ENCODE measurements around the gene PSKH1.

PSKH1 gene

GRCh38 chr16:67892899-67893742, at the start of gene PSKH1:
Gene PSKH1, plus strand, starts transcription at chr16:67893254. Its CDS starts 15,496 bp downstream, at chr16:67908750.
- Mint-ChIP-seq H3K27ac (peak within 1 kb of the TSS; percentile 93), H3K36me3 (peaks cover 3% of the 10 kb centered on the region), H3K4me1 (ENCODE audit: low read depth) (peaks cover 39% of the 10 kb centered on the region), H3K9me3 (ENCODE audit: low read depth) (no peaks in the 10 kb centered on the region), H3K27me3 (no peaks in the 10 kb centered on the region), H3K4me3 (peak within 1 kb of the TSS; percentile 97)

DNA sequence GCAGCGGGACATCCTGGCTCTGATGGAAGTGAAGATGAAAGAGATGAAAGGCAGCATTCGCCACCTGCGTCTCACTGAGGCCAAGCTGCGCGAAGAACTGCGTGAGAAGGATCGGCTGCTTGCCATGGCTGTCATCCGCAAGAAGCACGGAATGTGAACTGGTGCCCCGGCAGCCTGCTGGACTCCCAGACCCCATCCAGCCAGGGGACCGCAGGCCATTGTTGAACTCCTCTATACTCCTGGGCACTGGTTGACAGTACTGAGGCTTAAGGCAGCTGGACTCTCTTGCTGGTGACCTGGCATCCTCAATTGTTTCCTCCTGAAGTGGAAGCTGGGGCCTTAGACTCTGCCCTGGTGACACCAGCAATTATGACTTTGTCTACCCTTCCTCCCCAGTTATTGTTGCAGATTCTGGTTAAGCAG, 49.7 kb upstream of the PSKH1 start:
- peaks cover 46% of the 10 kb centered on the region for H3K4me1 Mint-ChIP-seq (ENCODE audit: low read depth)
- H3K27ac Mint-ChIP-seq = peak overlapping the region; percentile 92
- H3K4me3 Mint-ChIP-seq = peak overlapping the region; percentile 91
- H3K9me3 Mint-ChIP-seq (ENCODE audit: low read depth) = no peaks in the 10 kb centered on the region
- H3K36me3 Mint-ChIP-seq = no peaks in the 10 kb centered on the region
- no peaks in the 10 kb centered on the region for H3K27me3 Mint-ChIP-seq

DNA sequence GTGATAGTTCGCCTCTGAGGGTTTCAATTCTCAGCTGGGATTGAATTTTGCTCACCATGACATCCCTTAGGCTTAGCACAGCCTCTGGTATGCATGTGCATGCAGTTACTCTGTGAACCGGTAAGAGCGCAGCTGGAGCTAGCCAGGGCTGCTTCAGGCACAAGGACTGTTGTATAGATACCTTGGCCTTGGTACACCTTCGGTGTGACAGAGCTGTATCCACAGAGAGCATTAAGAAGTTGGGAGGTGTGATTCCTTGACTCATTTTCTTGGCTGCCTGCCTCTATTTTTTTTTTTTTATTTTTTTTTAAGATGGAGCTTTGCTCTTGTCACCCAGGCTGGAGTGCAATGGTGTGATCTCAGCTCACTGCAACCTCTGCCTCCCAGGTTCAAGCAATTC, 48.6 kb upstream of the PSKH1 start:
- H3K4me3 Mint-ChIP-seq = peak overlapping the region; percentile 93
- no peaks in the 10 kb centered on the region for H3K27me3 Mint-ChIP-seq
- peak overlapping the region; percentile 92 for H3K27ac Mint-ChIP-seq
- no peaks in the 10 kb centered on the region for H3K9me3 Mint-ChIP-seq (ENCODE audit: low read depth)
- H3K4me1 Mint-ChIP-seq (ENCODE audit: low read depth) = peaks cover 50% of the 10 kb centered on the region
- H3K36me3 Mint-ChIP-seq = no peaks in the 10 kb centered on the region

GRCh38 chr16:67845291-67846062, 47.6 kb upstream of the PSKH1 start:
- peaks cover 51% of the 10 kb centered on the region for H3K4me1 Mint-ChIP-seq (ENCODE audit: low read depth)
- H3K9me3 Mint-ChIP-seq (ENCODE audit: low read depth) = no peaks in the 10 kb centered on the region
- H3K27ac Mint-ChIP-seq = peak overlapping the region; percentile 89
- H3K4me3 Mint-ChIP-seq = peak overlapping the region; percentile 93
- no peaks in the 10 kb centered on the region for H3K27me3 Mint-ChIP-seq
- no peaks in the 10 kb centered on the region for H3K36me3 Mint-ChIP-seq

GRCh38 chr16:67846063-67846319, 47.1 kb upstream of the PSKH1 start:
- Mint-ChIP-seq H3K9me3 (ENCODE audit: low read depth) (no peaks in the 10 kb centered on the region), H3K4me1 (ENCODE audit: low read depth) (peaks cover 54% of the 10 kb centered on the region), H3K27me3 (no peaks in the 10 kb centered on the region), H3K4me3 (peak overlapping the region; percentile 93), H3K36me3 (no peaks in the 10 kb centered on the region), H3K27ac (peak overlapping the region; percentile 89)

- Mint-ChIP-seq H3K27ac (peak within 1 kb of the TSS; percentile 89), H3K4me3 (peak within 1 kb of the TSS; percentile 95), H3K36me3 (no peaks in the 10 kb centered on the region), H3K4me1 (ENCODE audit: low read depth) (peaks cover 52% of the 10 kb centered on the region), H3K27me3 (no peaks in the 10 kb centered on the region), H3K9me3 (ENCODE audit: low read depth) (no peaks in the 10 kb centered on the region)
Observed at GRCh38 chr16:67846320-67847063, 46.6 kb upstream of the PSKH1 start, which contains the start of gene NUTF2. Gene NUTF2, plus strand, starts transcription at chr16:67846933. Its CDS starts 18,198 bp downstream, at chr16:67865131.

GRCh38 chr16:67847064-67847861, 45.8 kb upstream of the PSKH1 start, which contains the start of gene CENPT:
Gene CENPT, minus strand, starts transcription at chr16:67847693. Its CDS starts 13,834 bp downstream, at chr16:67833859.
- Mint-ChIP-seq H3K27me3 (no peaks in the 10 kb centered on the region), H3K9me3 (ENCODE audit: low read depth) (no peaks in the 10 kb centered on the region), H3K36me3 (no peaks in the 10 kb centered on the region), H3K27ac (peak within 1 kb of the TSS; percentile 85), H3K4me1 (ENCODE audit: low read depth) (peaks cover 49% of the 10 kb centered on the region), H3K4me3 (peak within 1 kb of the TSS; percentile 95)

- Mint-ChIP-seq H3K27me3 (no peaks in the 10 kb centered on the region), H3K27ac (peak overlapping the region; percentile 85), H3K36me3 (no peaks in the 10 kb centered on the region), H3K9me3 (ENCODE audit: low read depth) (no peaks in the 10 kb centered on the region), H3K4me3 (peak overlapping the region; percentile 95), H3K4me1 (ENCODE audit: low read depth) (peaks cover 47% of the 10 kb centered on the region)
Observed at GRCh38 chr16:67848118-67848517, 44.9 kb upstream of the PSKH1 start.

GRCh38 chr16:67853670-67854069, 39.4 kb upstream of the PSKH1 start:
- no peaks in the 10 kb centered on the region for H3K9me3 Mint-ChIP-seq (ENCODE audit: low read depth)
- no peak overlapping the region for H3K27ac Mint-ChIP-seq
- no peak overlapping the region for H3K4me3 Mint-ChIP-seq
- H3K4me1 Mint-ChIP-seq (ENCODE audit: low read depth) = peaks cover 38% of the 10 kb centered on the region
- no peaks in the 10 kb centered on the region for H3K36me3 Mint-ChIP-seq
- no peaks in the 10 kb centered on the region for H3K27me3 Mint-ChIP-seq

- H3K27ac Mint-ChIP-seq = no peak overlapping the region
- peaks cover 29% of the 10 kb centered on the region for H3K4me1 Mint-ChIP-seq (ENCODE audit: low read depth)
- H3K9me3 Mint-ChIP-seq (ENCODE audit: low read depth) = no peaks in the 10 kb centered on the region
- no peaks in the 10 kb centered on the region for H3K36me3 Mint-ChIP-seq
- no peak overlapping the region for H3K4me3 Mint-ChIP-seq
- no peaks in the 10 kb centered on the region for H3K27me3 Mint-ChIP-seq
Observed at GRCh38 chr16:67855789-67856188, 37.3 kb upstream of the PSKH1 start.

GRCh38 chr16:67856927-67857546, 36.0 kb upstream of the PSKH1 start:
- H3K4me1 Mint-ChIP-seq (ENCODE audit: low read depth) = peaks cover 29% of the 10 kb centered on the region
- H3K4me3 Mint-ChIP-seq = no peak overlapping the region
- H3K27ac Mint-ChIP-seq = no peak overlapping the region
- H3K9me3 Mint-ChIP-seq (ENCODE audit: low read depth) = no peaks in the 10 kb centered on the region
- no peaks in the 10 kb centered on the region for H3K27me3 Mint-ChIP-seq
- no peaks in the 10 kb centered on the region for H3K36me3 Mint-ChIP-seq

GRCh38 chr16:67857547-67858233, 35.4 kb upstream of the PSKH1 start:
- no peaks in the 10 kb centered on the region for H3K9me3 Mint-ChIP-seq (ENCODE audit: low read depth)
- peaks cover 29% of the 10 kb centered on the region for H3K4me1 Mint-ChIP-seq (ENCODE audit: low read depth)
- H3K4me3 Mint-ChIP-seq = no peak overlapping the region
- H3K27me3 Mint-ChIP-seq = no peaks in the 10 kb centered on the region
- no peaks in the 10 kb centered on the region for H3K36me3 Mint-ChIP-seq
- H3K27ac Mint-ChIP-seq = no peak overlapping the region

- Mint-ChIP-seq H3K36me3 (no peaks in the 10 kb centered on the region), H3K4me3 (no peak overlapping the region), H3K27me3 (no peaks in the 10 kb centered on the region), H3K27ac (peak overlapping the region; percentile 11), H3K4me1 (ENCODE audit: low read depth) (peaks cover 29% of the 10 kb centered on the region), H3K9me3 (ENCODE audit: low read depth) (no peaks in the 10 kb centered on the region)
Observed at GRCh38 chr16:67858500-67858899, 34.6 kb upstream of the PSKH1 start.

Measured in activated naive CD8-positive, alpha-beta T cell (primary cell).